WTC11 (cell line): ENCODE data around the gene FARP2.

ENCODE experiments used
- ZNF263 ChIP-seq: sonication (generic); formaldehyde crosslinking; IDR thresholded peaks from 2 replicates; pipeline ENCODE4 v1.8.1; 2022; ENCODE audit warnings: low read depth, mild to moderate bottlenecking, moderate library complexity, missing genetic modification reagents
- TF ChIP-seq, protein P1 (sequence below): fragments of 200-600 bp; IDR thresholded peaks from 2 replicates; pipeline ENCODE4 v1.8.0; 2022; ENCODE audit warnings: antibody characterized with exemption
- TF ChIP-seq, protein P2 (sequence below): sonication (generic); formaldehyde crosslinking; conservative IDR thresholded peaks from 2 replicates; pipeline ENCODE4 v1.8.1; 2023; ENCODE audit warnings: mild to moderate bottlenecking, low read depth, missing genetic modification reagents, moderate library complexity

DNA sequence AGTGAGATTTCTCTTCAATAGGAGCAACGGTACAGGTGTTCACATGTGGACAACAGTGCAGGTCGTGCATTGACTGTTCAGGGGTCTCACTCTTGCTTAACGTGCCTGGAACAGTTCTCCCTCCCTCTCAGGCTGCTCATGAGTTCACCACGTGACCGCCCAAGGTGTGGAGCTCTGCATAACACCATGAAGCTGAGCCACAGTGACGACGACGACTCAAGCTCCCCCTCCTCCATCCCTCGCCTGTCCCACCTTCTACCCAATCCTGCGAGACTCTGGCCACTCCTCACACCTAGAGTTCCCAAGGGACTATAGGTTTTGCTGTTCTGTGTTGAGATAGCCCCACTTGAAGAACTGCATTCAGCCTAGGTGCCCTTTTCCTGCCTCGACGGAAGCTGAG is 109.5 kb downstream of the FARP2 start:
- TF ChIP-seq, protein P1, sequence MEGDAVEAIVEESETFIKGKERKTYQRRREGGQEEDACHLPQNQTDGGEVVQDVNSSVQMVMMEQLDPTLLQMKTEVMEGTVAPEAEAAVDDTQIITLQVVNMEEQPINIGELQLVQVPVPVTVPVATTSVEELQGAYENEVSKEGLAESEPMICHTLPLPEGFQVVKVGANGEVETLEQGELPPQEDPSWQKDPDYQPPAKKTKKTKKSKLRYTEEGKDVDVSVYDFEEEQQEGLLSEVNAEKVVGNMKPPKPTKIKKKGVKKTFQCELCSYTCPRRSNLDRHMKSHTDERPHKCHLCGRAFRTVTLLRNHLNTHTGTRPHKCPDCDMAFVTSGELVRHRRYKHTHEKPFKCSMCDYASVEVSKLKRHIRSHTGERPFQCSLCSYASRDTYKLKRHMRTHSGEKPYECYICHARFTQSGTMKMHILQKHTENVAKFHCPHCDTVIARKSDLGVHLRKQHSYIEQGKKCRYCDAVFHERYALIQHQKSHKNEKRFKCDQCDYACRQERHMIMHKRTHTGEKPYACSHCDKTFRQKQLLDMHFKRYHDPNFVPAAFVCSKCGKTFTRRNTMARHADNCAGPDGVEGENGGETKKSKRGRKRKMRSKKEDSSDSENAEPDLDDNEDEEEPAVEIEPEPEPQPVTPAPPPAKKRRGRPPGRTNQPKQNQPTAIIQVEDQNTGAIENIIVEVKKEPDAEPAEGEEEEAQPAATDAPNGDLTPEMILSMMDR: no peak
- TF ChIP-seq, protein P2, sequence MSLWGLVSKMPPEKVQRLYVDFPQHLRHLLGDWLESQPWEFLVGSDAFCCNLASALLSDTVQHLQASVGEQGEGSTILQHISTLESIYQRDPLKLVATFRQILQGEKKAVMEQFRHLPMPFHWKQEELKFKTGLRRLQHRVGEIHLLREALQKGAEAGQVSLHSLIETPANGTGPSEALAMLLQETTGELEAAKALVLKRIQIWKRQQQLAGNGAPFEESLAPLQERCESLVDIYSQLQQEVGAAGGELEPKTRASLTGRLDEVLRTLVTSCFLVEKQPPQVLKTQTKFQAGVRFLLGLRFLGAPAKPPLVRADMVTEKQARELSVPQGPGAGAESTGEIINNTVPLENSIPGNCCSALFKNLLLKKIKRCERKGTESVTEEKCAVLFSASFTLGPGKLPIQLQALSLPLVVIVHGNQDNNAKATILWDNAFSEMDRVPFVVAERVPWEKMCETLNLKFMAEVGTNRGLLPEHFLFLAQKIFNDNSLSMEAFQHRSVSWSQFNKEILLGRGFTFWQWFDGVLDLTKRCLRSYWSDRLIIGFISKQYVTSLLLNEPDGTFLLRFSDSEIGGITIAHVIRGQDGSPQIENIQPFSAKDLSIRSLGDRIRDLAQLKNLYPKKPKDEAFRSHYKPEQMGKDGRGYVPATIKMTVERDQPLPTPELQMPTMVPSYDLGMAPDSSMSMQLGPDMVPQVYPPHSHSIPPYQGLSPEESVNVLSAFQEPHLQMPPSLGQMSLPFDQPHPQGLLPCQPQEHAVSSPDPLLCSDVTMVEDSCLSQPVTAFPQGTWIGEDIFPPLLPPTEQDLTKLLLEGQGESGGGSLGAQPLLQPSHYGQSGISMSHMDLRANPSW (CRISPR knock-in tag): no peak
- no peak for TF ChIP-seq ZNF263 (CRISPR knock-in tag)
